ENCODE measurements around the gene MNX1. TPM values are rescaled to one million over a fixed set of nuclear protein-coding genes. Genes with fewer than 3 reads are reported as not detected.

MNX1 gene
- total and polyA plus RNA-seq, 9 of the 15 experiments (the other 6 are each of a cell fraction or from before 2014, with no cell fraction given) = 0.15 to 8.0 (median 1.4) TPM

DNA sequence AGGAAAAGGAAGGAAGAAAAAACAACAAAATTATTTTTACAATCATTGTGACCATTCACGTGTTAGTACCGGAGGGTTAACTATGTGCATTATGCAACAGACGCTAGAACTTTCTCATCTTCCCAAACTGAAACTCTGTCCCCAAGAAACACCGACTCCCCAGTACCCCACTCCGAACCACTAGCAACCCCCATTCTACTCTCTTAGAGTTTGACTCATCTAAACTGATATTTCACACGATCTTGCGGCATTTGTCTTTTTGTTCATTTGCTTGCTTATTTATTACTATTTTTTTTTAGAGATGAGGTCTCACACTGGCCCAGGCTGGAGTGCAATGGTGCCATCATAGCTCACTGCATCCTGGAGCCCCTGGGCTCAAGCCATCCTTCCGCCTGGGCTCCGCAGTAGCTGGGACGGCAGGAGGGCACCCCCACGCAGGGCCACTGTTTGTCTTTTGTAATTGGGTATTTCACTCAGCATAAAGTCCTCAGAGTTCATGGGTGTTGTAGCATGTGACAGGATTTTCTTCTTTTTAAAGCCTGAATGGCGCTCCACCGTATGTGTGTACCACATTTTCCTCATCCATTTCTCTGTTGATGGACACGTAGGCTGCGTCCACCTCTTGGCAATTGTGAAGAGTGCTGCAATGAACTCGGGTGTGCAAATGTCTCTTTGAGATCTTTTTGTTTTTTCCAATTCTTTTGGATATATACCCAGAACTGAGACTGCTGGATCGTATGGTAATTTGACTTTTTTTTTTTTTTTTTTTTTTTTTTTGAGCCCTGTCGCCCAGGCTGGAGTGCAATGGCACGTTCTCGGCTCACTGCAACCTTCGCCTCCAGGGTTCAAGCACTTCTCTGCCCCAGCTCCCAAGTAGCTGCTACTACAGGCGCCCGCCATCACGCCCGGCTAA is 9.5 kb downstream of the MNX1 start (continued):
- TF ChIP-seq, protein P1, sequence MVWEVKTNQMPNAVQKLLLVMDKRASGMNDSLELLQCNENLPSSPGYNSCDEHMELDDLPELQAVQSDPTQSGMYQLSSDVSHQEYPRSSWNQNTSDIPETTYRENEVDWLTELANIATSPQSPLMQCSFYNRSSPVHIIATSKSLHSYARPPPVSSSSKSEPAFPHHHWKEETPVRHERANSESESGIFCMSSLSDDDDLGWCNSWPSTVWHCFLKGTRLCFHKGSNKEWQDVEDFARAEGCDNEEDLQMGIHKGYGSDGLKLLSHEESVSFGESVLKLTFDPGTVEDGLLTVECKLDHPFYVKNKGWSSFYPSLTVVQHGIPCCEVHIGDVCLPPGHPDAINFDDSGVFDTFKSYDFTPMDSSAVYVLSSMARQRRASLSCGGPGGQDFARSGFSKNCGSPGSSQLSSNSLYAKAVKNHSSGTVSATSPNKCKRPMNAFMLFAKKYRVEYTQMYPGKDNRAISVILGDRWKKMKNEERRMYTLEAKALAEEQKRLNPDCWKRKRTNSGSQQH (CRISPR knock-in tag; IDR thresholded peaks at IDR 0.05) = 0 out of 2 replicates have a peak, but pooled peaks have one; percentile 17
- no peak for TF ChIP-seq SMARCA4 (IDR thresholded peaks at IDR 0.05)
- no peak for TF ChIP-seq SIN3B (IDR thresholded peaks at IDR 0.05; ENCODE audit: low read depth)
- TF ChIP-seq, protein P2, sequence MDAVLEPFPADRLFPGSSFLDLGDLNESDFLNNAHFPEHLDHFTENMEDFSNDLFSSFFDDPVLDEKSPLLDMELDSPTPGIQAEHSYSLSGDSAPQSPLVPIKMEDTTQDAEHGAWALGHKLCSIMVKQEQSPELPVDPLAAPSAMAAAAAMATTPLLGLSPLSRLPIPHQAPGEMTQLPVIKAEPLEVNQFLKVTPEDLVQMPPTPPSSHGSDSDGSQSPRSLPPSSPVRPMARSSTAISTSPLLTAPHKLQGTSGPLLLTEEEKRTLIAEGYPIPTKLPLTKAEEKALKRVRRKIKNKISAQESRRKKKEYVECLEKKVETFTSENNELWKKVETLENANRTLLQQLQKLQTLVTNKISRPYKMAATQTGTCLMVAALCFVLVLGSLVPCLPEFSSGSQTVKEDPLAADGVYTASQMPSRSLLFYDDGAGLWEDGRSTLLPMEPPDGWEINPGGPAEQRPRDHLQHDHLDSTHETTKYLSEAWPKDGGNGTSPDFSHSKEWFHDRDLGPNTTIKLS (IDR thresholded peaks at IDR 0.05; ENCODE audit: borderline replicate concordance, low read depth) = no peak
- peak; percentile 5; the same call in 1 of the 2 replicates for TF ChIP-seq ZFX (CRISPR knock-in tag; IDR thresholded peaks at IDR 0.05)
- TF ChIP-seq CEBPG (CRISPR knock-in tag; IDR thresholded peaks at IDR 0.05) = peak; percentile 84
- peak; percentile 80 to 83 for TF ChIP-seq CEBPG (tag; conservative IDR thresholded peaks at IDR 0.05 in 1 of 2, IDR thresholded peaks at IDR 0.05 in 1 of 2)
